Activated CD8-positive, alpha-beta memory T cell treated with anti-CD3 and anti-CD28 coated beads for 24 hours (primary cell): ENCODE data around the gene DDR1.
A peak's percentile ranks its signal among the peaks of the same experiment; 100 is the strongest.
"Not testable (repeated sequence)": the region's sequence is repeated elsewhere in the genome, so short reads cannot be mapped to it uniquely, and the experiment has no call there.

Source experiments
- DNase-seq: peaks from one replicate; pipeline ENCODE4 v3.0.0-alpha.2; 2020

The DDR1 gene

DNA sequence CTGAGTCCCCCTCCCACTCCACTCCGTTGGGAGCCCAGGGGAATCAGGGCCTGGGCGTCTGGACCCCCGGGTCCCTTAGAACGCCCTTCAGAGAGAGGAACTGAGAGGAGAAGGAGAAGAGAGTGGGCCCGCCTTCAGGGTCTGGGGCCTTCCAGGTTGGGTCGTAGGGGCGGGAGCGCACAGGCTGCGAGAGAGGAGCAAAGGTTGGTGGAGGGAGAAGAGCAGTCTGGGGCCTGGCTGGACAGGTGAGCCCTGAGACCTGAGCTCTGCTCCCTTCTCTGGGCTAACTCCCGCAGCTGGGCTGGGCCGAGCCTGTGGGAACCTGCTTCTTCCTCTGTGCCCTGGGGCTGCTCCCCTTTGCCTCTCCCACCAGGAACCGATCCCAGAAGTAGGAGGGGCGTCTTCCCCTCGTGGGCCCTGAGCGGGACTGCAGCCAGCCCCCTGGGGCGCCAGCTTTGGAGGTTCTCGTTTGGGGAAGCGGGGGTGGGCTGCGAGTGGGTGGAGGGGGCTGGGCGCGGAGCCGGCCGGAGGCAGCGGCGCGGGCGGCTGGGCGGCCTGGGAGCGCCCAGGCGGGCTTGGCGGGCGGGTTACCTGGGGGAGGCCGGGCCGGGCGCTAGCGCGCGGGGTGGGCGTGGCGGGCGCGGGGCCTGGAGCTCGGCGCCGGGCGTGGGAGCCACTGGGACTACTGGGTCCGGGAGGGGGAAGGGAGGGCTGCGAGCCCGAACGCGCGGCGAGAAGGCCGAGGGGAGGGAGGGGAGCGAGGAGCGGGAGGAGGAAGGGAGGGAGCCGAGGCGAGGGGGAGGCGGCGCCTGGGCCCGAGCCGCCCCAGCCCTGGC, at the start of gene DDR1:
Gene DDR1 (plus strand): TSS at position 835 of the 836 bp plus-strand sequence. CDS start 4,211 bp downstream, outside the sequence.
- peak; percentile 74 for DNase-seq

DNA sequence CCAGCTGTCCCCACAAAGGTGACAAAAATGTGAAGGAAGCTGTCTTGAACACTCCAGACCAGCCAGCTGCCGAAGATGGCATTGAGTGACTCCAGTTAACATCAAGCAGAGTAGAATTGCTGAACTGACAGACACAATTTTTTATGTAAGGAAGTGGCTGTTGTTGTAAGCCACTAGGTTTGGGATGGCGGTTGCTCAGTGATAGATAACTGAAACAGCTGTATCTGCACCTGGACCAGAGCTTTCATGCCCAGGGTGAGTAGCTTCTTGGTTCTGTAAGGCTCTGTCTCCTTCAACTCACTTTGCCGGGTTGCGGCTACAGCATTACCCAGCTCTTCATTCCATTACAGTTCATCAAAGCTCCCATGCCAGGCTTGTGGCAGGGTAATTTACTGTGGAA, 49.7 kb upstream of the DDR1 start:
- DNase-seq, result no peak

DNA sequence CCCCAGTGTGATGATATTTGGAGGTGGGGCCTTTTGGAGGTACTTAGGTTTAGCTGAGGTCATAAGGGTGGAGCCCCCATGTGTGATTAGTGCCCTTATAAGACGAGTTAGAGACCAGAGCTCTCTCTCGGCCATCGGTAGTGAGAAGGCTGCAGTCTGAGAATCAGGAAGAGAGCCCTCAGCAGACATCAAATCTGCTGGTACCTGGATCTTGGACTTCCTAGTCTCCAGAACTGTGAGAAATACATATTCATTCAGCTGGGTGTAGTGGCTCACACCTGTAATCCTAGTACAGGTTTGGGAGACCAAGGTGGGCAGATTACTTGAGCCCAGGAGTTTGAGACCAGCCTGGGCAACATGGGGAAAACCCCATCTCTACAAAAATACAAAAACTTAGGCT, 48.7 kb upstream of the DDR1 start:
- DNase-seq, result no peak

DNA sequence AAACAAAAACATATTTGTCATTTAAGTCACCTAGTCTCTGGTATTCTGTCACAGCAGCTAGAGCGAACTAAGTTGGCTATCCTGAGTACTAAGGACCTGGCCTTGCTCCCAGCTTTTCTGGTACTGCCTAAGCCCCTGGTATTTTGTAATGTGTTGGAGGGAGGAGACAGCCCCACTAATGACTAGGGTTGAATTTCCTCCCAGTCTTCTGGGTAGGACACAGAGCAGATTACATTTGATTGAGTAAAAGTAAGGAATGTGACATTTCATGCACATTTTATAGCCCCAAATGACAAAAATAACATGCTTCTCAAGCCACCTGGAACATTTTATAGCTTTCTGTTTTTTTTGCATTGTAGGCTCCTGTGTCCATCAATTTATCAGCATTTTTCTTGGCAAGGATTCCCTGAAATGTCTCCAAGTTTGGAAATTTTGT, 47.9 kb upstream of the DDR1 start:
- DNase-seq, result no peak

DNA sequence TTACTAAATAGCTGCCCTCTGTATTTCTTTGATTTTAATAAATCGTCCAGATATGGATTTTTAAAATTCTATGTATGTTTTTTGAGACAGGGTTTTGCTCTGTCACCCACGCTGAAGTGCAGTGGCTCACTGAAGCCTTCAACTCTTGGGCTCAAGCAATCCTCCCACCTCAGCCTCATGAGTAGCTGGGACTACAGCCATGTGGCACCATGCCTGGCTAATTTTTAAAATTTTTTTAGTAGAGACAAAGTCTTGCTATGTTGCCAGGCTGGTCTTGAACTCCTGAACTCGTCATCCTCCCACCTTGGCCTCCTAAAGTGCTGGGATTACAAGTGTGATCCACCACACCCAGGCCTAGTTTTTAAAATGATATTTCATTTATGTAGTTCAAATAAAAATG, 47.4 kb upstream of the DDR1 start:
- no peak for DNase-seq

DNA sequence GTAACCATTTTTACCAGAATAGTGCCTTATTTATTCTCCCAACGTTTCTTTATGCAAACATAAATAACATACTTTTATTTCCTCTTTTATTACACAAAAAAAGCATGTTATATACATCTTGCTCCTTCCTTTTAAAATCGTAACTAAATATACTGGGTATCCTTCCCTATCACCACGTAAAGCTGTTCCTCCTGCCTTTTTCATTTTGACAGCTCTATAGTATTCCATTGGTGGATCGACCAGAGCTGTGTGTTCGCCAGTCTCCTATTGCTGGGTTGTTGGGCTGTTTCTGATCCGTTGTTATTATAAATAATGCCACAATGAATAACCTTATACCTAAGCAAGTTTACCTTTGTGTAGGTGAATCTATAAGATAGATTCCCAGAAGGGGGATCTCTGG, 46.9 kb upstream of the DDR1 start:
- DNase-seq, result no peak

DNA sequence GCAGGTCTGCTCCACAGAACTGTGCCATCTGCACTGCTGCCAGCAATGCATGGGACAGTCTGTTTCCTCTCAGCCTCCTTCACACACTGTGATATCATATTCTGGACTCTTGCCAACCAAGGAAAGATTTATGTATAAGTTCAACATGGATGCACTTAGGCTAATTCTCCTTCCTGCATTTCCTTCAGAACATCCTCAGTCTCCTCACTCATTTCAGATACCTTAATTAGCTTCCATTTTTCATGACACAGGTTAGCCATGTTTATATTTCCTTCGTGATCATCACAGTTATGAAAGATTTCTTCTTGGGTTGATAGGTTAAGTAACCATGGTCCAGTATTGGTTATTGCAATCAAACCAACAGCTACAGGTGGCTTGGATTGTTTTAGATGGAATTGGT, 46.4 kb upstream of the DDR1 start:
- no peak for DNase-seq

DNA sequence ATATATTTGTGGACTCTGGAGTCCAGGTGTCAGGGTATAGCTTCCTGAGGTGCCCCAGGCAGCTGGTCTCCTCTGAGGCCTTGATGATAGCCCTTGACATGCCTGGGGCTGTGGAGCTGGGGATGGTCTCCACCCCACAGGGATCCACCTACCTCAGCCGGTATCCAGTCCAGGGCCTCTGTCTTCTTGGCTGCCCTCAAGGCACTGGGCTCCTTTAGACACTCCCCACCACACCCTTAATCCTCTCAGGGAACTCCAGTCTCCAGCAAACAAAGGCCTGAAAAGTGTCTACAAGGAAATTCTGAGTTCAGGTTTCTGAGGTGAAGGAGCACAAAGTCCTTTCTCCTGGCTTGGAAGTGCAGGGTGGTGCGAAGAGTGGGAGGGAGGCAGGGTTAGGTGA, 44.6 kb upstream of the DDR1 start:
- no peak for DNase-seq

DNA sequence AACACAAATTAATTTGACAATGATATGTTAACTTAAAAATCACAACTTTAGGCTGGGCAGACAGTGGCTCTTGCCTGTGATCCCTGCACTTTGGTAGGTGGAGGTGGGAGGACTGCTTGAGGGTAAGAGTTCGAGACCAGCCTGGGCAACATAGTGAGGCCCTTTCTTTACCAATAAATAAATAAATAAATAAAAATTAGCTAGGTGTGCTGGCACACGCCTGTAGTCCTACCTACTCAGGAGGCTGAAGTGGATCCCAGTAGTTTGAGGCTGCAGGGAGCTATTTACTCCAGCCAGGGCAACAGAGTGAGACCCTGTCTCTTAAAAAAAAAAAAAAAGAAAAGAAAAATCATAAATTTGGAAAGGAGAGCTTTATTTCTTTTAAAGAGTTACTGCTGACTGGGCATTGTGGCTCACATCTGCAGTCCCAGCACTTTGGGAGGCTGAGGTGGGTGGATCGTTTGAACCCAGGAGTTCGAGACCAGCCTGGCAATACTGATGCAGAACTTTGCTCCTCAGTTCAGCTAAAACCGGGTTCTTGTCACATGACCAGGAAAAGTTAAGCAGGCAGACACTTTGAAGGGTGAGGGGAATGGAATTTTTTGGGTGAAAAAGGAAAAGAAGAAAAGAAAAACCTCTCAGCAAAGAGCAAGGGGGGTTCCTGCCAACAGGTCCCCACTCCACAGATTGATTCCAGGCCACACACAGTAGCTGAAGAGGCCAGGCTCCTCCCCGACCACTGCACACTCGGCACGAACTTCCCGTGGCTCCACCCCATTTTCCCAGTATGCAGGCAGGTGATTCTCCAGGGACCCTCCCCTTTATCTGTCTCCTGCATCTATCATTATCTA, 44.0 kb upstream of the DDR1 start:
- no peak for DNase-seq

DNA sequence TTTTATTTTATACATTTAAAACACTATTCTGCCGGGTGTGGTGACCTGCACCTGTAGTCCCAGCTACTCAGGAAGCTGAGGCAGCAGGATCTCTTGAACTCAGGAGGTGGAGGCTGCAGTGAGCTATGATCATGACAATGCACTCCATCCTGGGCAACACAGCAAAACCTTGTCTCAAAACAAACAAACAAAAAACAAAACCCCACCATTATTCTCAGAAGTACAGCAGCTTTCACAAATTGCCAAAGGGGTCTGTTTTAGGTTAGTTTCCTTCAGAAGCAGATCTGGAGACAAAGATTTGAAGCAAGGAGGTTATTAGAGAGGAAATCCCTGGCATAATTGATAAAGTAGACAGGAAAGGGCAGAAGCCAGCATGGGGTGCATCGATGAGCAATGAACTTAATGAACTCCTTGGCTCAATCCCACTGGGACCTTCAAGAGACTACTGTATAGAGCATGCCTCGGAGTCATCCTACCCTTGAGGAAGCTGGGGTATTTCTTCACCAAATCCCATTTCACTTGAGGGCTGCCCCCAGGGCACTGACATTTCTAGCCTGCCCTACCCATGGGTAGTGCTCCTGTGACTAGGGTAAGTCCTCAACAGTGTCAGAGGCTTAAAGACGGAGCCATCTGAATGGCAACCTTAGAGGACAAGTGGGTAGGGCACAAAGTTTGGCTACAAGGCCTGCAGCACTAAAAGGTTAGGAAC, 43.2 kb upstream of the DDR1 start:
- DNase-seq, result no peak

DNA sequence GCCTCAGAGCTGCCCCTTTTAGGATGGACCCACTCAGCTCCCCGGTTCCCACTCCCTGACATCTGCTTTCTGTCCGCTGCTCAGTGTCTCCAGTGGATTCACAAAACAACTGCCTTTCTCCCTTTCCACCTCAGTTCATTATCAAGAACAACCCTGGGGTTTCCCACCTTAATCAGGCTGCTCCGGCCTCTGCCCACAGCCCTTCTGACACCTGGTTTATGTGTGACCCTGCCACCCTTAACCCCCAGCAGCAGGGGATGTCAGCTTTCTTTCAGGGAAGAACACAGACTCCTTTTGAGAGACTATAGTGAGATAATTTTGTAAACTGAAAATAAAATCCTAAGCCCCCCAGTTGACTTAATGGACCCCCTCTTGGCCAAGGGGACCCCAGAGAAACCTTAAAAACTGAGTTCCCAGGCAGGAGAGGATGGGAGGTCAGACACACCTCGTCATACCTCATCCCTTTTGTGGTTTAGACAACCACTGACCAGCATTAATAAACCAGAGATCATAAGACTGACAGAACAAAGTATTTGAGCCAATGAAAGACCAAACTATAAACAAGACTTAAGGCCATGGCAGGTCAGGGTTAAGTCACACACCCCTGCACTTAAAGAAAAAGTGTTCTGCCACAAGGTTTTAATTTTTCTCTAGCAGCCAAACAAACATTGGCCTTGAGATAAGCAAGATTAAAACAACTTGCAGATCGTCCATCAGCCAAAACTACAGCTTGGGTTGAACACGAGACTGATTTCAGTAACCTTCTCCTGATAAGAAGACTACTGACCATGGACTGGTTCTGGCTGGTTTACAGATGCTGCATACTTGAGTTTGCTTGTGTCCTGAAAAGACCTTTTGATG, 42.4 kb upstream of the DDR1 start:
- no peak for DNase-seq

DNA sequence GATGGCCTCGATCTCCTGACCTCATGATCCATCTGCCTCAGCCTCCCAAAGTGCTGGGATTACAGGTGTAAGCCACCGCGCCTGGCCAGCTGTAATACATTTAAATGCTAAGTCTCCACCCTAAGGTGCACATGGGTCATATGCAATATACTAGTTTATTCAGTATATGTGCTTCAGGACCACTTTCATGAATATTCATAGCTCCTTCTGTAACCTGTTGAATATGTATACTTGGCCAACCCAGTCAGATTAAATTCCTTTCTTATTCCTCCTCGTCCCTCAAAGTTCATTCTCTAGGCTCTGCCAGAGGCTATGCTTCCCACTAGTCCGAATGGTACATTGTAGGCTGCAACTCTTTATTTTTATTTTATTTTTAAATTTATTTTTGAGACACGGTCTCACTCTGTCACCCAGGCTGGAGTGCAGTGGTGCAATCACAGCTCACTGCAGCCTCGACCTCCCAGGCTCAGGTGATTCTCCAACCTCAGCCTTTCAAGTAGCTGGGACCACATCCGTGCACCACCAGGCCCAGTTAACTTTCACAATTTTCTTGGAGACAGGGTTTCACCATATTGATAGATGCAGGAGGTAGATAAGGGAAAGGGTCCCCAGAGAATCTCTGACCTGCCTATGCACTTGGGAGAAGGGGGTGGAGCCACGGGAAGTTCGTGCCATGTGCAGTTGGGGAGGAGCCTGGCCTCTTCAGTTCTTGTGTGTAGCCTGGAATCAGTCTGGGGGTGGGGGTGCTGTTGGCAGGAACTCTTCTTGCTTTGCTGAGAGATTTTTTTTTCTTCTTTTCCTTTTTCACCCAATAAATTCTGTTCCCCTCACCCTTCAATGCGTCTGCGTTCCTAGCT, 41.3 kb upstream of the DDR1 start:
- no peak for DNase-seq

DNA sequence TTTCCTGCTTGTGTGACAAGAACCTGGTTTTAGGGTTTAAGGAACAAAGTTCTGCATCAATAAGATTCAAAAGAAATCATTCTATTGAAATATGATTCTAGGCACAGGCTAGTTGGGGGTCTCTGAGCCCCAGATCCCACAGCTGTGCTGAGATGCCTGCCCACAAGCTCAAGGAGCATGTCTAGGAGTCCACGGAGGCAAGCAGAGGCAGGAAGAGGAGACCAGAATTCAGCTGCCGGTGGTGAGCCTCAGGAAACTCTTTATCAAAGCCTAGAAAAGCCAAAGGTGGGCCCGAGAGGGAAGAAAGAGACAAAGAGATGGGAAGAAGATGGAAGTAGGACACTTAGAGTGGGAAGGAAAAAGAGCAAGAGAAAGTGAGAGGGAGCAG, 40.7 kb upstream of the DDR1 start:
- no peak for DNase-seq

DNA sequence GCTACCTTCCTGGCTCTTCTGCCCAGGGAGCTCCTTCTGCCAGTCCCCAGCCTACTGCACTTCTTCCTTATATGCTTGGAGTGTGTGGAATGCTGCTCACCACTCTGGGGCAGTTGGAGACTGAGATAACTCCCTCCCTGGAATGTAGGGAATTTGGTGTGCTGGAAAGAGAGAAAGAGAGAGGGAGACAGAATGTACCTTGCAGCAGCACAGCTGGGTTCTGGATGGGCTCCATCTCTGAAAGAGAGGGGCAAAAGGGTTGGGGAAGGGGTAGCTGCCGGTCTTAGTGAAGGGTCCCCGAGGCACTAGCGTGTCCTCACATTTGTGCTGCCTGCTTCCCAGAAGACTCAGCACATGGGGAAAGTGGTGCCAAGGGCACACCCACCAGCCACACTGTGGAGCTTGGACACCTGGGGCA, 40.2 kb upstream of the DDR1 start:
- no peak for DNase-seq

DNA sequence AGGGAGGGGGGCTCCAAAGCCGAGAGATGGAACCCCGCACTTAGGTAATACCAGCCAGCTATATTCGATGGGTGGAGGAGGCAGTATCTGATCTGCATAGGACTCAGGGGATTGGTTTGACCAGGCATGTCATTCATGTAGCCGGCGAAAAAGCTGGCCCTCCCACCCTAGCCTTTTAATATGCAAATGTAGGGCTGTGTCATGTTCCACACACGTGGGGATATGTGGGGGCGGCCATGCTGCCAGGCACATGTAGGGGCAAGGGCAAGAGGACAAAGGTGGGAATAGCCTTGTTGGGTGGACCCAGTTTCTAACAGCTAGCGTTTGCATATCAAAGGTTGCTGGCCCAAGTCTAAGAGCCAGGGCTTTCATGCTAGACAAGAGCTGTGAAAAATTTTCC, 39.1 kb upstream of the DDR1 start:
- DNase-seq, result no peak

DNA sequence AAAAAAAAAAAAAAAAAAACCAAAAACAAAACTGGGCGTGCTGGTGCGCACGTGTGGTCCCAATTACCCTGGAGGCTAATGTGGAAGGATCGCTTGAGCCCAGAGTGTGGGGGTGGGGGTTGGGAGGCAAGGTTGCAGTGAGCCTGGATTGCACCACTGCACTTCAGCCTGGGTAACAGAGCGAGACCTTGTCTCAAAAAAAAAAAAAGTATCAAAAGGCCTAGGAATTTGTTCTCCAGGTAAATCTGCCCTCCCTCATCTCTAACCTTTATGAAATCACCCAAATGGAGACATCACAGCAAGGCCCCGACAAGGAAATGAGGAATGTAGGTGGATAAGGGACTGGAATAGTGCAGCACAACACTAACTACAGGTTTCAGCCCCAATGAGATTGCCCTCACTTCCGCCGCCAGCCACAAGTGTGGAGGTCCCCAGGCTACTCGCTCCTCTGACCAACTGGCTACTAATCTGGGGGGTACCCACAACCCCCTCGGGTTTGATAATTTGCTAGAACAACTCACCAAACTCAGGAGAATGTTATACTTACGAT, 36.8 kb upstream of the DDR1 start:
- no peak for DNase-seq

DNA sequence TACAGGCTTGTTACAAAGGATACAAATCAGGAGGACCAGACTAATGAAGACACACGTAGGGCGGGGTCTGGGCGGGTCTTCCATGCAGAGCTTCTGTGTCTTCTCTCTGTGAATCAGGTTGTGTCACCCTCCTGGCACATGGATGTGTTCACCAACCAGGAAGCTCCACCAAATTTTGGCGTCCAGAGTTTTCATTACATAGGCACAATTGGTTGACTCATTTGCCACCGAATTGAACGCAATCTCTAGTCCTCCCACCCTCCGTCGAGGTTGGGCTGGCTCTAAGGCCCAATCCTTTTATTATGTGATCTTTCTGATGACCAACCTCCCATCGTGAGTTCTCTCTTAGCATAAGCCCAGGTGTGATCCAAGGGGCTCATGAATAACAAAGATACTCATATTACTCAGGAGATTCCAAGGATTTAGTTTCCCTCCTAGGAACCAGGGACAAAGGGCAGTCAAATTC, 36.3 kb upstream of the DDR1 start:
- DNase-seq, result no peak

DNA sequence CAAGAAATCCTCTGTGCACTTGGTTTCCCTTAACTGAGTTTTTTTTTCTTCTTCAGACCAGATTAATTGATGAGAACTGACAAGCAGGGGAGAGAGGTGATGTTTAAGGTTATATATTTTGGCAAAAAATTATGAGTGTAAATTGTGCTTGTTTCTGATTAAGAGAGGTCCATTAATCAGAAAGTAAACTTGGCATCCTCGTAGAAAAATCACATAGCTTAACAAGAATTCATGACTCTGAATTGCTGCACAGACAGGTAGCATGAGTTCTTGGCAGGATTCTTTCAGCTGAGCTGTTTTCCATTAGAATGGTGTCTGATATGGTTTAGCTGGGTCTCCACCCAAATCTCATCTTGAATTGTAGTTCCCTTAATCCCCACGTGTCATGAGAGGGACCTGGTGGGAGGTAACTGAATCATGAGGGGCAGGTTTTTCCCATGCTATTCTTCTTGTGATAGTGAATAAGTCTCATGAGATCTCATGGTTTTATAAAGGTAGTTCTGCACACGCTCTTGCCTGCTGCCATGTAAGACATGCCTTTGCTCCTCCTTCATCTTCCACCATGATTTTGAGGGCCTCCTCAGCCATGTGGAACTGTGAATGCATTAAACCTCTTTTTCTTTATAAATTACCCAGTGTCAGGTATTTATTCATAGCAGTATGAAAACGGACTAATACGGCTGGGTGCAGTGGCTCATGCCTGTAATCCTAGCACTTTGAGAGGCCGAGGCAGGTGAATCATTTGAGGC, 34.2 kb upstream of the DDR1 start:
- no peak for DNase-seq

DNA sequence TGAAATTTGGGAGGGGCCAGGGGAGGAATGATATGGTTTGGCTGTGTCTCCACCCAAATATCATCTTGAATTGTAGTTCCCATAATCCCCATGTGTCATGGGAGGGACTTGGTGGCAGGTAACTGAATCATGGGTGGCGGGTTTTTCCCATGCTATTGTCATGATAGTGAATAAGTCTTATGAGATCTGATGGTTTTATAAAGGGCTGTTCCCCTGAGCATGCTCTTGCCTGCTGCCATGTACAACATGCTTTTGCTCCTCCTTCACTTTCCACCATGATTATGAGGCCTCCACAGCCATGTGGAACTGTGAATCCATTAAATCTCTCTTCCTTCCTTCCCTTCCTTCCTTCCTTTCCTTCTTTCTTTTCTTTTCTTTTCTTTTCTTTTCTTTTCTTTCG, 31.9 kb upstream of the DDR1 start:
- not testable (repeated sequence) for DNase-seq
